Measurements from ENCODE around the gene CRADD. TPM values are rescaled to one million over a fixed set of nuclear protein-coding genes. Genes with fewer than 3 reads are reported as not detected.

Gene CRADD
- total RNA-seq, 2 donors from 2014 or later: 27.2 to 75.2 TPM

DNA sequence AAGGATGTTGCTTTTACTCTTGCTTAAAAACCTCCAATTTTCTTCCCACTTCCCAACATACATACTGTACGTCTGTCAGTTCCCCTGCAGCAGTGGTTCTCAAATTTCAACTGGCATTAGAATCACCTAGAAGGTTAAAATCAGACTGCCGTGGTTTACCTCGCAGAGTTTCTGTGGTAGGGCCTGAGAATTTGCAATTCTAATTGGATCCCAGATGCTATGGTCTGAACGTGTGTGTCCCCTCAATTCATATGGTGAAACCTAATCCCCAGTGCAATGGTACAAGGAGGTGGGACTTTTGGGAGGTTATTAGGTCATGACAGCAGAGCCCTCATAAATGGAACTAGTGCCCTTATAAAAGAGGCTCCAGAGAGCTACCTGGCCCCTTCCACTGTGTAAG, 226.9 kb downstream of the CRADD start:
- H3K9me3 ChIP-seq: no peaks in the 10 kb centered on the region
- H3K4me1 ChIP-seq: no peaks in the 10 kb centered on the region
- no peak overlapping the region for H3K4me3 ChIP-seq
- 71 to 75% methylated on average over 4 of the region's 4 CpGs for WGBS, 2 donors
- H3K36me3 ChIP-seq (replicated peaks in 1 of 2; ENCODE audit: insufficient read depth in 1 of 2, low read depth in 2 of 2): no peaks in the 10 kb centered on the region
- DNase-seq (no peak), ATAC-seq (no peak)
- H3K27me3 ChIP-seq: no peaks in the 10 kb centered on the region
- intact Hi-C loops (cut with DNase I): no loop called here
- no peak overlapping the region for H3K27ac ChIP-seq
- TF ChIP-seq POLR2A (IDR thresholded peaks at IDR 0.05): no peak
- TF ChIP-seq, protein P1, sequence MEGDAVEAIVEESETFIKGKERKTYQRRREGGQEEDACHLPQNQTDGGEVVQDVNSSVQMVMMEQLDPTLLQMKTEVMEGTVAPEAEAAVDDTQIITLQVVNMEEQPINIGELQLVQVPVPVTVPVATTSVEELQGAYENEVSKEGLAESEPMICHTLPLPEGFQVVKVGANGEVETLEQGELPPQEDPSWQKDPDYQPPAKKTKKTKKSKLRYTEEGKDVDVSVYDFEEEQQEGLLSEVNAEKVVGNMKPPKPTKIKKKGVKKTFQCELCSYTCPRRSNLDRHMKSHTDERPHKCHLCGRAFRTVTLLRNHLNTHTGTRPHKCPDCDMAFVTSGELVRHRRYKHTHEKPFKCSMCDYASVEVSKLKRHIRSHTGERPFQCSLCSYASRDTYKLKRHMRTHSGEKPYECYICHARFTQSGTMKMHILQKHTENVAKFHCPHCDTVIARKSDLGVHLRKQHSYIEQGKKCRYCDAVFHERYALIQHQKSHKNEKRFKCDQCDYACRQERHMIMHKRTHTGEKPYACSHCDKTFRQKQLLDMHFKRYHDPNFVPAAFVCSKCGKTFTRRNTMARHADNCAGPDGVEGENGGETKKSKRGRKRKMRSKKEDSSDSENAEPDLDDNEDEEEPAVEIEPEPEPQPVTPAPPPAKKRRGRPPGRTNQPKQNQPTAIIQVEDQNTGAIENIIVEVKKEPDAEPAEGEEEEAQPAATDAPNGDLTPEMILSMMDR (IDR thresholded peaks at IDR 0.05): no peak

DNA sequence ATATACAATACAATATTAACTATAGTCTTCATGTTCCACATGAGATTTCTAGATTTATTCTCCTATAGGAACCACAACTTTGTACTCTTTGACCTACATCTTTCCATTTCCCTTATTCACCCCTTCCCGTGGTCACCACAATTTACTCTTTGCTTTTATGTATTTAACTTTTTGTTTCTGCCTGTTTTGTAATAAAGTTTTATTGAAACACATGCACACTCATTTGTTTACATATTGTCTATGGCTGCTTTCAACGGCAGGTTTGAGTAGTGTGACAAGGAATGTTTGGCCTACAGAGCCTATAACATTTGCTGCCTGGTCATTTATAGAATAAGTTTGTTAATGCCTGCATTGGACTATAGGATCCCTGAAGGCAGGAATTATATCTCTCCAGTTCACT, 231.1 kb downstream of the CRADD start:
- H3K4me3 ChIP-seq: no peak overlapping the region
- no peaks in the 10 kb centered on the region for H3K4me1 ChIP-seq
- H3K27ac ChIP-seq: no peak overlapping the region
- ATAC-seq (no peak), DNase-seq (no peak)
- 84 to 86% methylated on average over 2 of the region's 2 CpGs for WGBS, 2 donors
- no peaks in the 10 kb centered on the region for H3K27me3 ChIP-seq
- no peaks in the 10 kb centered on the region for H3K9me3 ChIP-seq
- H3K36me3 ChIP-seq (replicated peaks in 1 of 2; ENCODE audit: insufficient read depth in 1 of 2, low read depth in 2 of 2): no peaks in the 10 kb centered on the region
- TF ChIP-seq POLR2A (IDR thresholded peaks at IDR 0.05): no peak
- TF ChIP-seq, protein P1 (IDR thresholded peaks at IDR 0.05): no peak
- intact Hi-C loops (cut with DNase I): no loop called here

DNA sequence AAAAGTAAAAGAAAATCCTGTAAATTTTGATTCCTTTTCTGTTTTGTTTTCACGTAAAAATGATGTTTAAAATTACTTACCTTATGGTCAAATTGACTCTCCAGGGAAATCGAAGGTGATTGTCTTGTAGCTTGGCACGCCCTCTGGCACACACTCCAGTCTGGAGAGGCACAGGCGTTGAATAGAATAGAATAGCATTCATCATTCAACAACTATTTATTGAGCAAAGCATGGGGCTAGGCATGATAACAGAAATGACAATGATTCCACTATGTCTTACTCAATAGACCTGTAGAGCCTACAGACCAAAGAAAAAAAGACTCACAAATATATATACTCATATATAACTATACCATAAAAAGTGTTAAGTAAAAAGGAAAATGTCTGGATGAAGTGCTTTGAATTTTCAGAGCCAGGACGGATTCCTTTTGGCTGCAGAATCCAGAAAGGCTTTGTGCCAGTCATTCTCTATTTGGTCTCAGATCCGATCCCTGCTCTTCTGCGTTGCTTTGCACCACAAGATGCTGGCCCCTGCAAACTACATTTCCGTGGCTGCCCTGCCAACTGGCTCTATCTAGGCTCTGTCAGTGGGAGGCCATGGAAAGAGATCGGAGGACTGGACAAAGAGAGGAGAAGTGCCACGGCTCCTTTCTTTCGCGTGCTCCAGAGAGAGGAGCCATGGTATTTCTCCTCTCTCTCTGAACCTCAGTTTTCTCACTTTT, 231.8 kb downstream of the CRADD start:
- Histone ChIP-seq H3K9me3 (no peaks in the 10 kb centered on the region), H3K4me1 (no peaks in the 10 kb centered on the region), H3K36me3 (replicated peaks in 1 of 2; ENCODE audit: insufficient read depth in 1 of 2, low read depth in 2 of 2) (no peaks in the 10 kb centered on the region), H3K27me3 (no peaks in the 10 kb centered on the region), H3K4me3 (no peak overlapping the region), H3K27ac (no peak overlapping the region)
- intact Hi-C loops (cut with DNase I): no loop called here
- ATAC-seq: no peak
- 72 to 79% methylated on average over 12 of the region's 12 CpGs for WGBS, 2 donors
- TF ChIP-seq, protein P1 (IDR thresholded peaks at IDR 0.05): no peak
- no peak for TF ChIP-seq POLR2A (IDR thresholded peaks at IDR 0.05)
- no peak for DNase-seq

DNA sequence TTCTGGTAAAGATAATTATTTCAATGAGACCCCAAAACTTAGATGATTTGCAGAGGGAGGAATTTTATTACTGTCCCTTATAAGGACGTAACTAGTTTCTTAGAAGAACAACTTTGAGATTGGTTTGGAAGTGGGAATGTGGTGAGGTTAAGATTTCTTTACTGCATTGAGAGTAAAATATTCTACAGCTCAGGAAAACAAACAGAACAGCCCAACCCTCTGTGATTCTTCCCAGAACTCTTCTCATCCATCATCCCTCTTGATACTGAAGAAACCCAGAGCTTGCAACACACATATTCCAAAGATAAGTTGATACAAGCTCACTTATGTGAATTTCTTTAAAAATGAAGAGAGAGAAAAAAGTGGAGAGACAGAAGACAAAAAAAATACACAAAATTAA, 234.2 kb downstream of the CRADD start:
- intact Hi-C loops (cut with DNase I): no loop called here
- ATAC-seq: no peak
- Histone ChIP-seq H3K27ac (no peak overlapping the region), H3K36me3 (replicated peaks in 1 of 2; ENCODE audit: insufficient read depth in 1 of 2, low read depth in 2 of 2) (no peaks in the 10 kb centered on the region), H3K4me1 (no peaks in the 10 kb centered on the region), H3K27me3 (no peaks in the 10 kb centered on the region), H3K4me3 (no peak overlapping the region), H3K9me3 (no peaks in the 10 kb centered on the region)
- no peak for DNase-seq
- WGBS, 2 donors: 78 to 83% methylated on average over 1 of the region's 1 CpG
- no peak for TF ChIP-seq POLR2A (IDR thresholded peaks at IDR 0.05)
- TF ChIP-seq, protein P1 (IDR thresholded peaks at IDR 0.05): no peak

All from body of pancreas (tissue), 4 donors.